ENCODE data around the gene TBC1D9B. TPM values are rescaled to one million over a fixed set of nuclear protein-coding genes. Genes with fewer than 3 reads are reported as not detected.

The TBC1D9B gene
- total and polyA plus RNA-seq, 9 of the 15 experiments (the other 6 are each of a cell fraction or from before 2014, with no cell fraction given): 2.9 to 59.1 (median 33.5) TPM

- TF ChIP-seq CEBPZ (IDR thresholded peaks at IDR 0.05; ENCODE audit: borderline replicate concordance, low read depth, low read length): no peak
- no peak for TF ChIP-seq E2F3 (CRISPR knock-in tag; IDR thresholded peaks at IDR 0.05)
- peak; percentile 41; the same call in 1 of the 2 replicates for TF ChIP-seq RBFOX2 (IDR thresholded peaks at IDR 0.05; ENCODE audit: low read depth, low read length)
- 0 out of 2 replicates have a peak, but pooled peaks have one; percentile 16 for TF ChIP-seq POLR2AphosphoS5 (IDR thresholded peaks at IDR 0.05; ENCODE audit: control insufficient read depth, insufficient read depth, low read depth, low read length)
- TF ChIP-seq SMARCC2 (IDR thresholded peaks at IDR 0.05; ENCODE audit: low read depth): no peak
- TF ChIP-seq HMG20B (CRISPR knock-in tag; IDR thresholded peaks at IDR 0.05): no peak
Measured at GRCh38 chr5:179829732-179830435, 77.8 kb downstream of the TBC1D9B start (continued).

Data from K562 (cell line).